GM19043 (cell line): ENCODE data around the gene TCEAL9.
A peak's percentile ranks its signal among the peaks of the same experiment; 100 is the strongest.
"Not testable (repeated sequence)": the region's sequence is repeated elsewhere in the genome, so short reads cannot be mapped to it uniquely, and the experiment has no call there.

Source experiments
- ATAC-seq: cut with Tn5 transposase; IDR thresholded peaks from one replicate; pipeline ENCODE4 v1.9.1; 2021; ENCODE audit warnings: low read depth; ENCODE audit not compliant: unreplicated experiment

Gene TCEAL9

GRCh38 chrX:103372886-103373285, 16.6 kb downstream of the TCEAL9 start:
- ATAC-seq = no peak

GRCh38 chrX:103373581-103373980, 17.3 kb downstream of the TCEAL9 start:
- ATAC-seq = no peak

GRCh38 chrX:103376118-103376978, 20.0 kb downstream of the TCEAL9 start, which contains the start of gene BEX3:
Gene BEX3 (plus strand): TSS chrX:103376538. CDS start chrX:103377522, 984 bp downstream.
- no peak for ATAC-seq

DNA sequence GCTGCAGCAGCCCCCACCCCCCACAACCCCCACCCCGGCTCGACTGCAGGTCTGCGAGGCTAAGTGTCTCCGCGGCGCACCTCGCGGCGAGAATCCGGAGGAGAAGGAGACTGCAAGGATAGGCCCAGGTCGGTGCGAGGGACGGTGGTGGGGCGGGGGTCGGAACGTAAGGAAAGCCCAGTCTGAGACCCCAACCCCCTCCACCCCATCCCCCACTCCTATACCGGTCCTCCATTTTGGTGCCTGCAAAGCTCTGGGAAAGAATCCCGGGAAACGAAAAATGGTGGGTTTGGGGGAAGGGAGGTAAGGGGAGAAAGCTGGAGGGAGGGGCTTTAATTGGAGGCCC, 20.6 kb downstream of the TCEAL9 start:
- no peak for ATAC-seq

DNA sequence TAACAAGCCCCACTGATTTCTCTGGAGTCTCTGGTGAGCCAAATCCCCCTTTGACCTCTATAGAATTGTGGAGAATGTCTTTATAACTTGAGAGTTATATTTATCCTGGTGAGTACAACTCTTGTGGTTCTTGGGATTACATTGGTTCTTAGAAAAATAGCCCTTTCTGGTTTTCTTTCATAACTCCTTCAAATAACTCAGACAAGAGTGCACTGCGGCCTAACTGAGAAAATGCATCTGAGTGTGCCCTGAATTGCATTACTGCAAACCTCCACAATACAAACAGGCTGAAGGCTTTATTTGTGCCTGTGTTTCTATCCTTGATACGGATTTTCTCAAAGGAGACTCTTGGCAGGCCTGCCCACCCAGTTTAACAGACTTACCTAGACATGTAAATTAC, 22.7 kb downstream of the TCEAL9 start:
- ATAC-seq = no peak

DNA sequence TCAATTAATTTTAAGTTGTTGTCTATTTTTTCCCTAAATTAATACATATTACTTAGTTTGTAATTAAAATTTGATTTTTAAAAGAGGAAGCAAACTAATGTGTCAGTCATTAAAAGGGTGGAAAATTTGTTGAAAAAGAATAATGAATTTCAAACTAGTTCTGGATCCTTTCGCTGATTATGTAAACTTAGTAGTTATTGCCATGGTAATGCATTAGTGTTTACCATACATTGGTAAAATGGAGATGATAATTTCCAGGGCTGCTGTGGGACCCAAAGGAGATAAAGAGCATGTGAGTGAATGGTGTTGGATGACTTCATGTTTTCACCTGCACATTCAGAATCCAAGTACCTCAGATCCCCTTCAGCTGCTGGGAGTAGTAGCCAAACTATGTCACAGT, 26.6 kb downstream of the TCEAL9 start:
- ATAC-seq = no peak

DNA sequence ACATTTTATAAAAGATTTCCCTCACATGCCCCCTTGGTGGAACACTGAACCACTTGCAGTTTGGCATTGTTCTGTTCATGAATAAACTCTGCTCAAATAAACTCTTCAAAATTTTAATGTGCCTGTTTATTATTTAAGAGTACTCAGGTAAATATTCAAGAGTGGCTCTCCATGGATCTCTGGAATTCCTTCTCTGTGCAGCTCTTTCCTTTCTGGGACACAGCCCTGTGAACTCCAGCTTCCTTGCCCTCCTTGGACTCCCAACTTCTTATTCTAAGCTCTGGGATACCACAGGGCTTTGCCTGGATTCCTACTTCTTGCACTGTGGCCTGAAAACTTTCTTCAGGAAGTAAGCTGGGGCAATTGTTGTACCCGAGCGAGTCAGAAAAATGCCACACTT, 28.4 kb downstream of the TCEAL9 start:
- no peak for ATAC-seq

- not testable (repeated sequence) for ATAC-seq
Measured at GRCh38 chrX:103385283-103385830, 29.1 kb downstream of the TCEAL9 start.

DNA sequence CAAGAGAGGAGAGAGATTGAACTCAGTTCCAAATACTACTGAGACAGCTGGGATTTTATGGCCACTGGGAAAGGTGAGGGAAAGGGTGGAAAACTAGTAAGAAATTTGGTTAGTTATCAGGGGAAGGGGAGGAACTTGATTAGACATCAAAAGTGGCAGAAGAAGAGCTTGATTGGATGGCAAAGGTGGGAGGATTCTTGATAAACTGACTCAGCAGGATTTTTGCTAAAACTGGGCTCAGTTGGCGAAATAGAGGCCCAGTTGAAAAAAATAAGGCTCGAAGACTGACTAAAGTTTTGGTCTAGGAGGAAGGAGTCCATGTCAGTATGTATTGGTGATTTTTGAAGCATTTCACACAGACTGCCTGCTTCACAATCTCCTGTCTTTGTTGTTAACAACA, 30.0 kb downstream of the TCEAL9 start:
- no peak for ATAC-seq

GRCh38 chrX:103393487-103393886, 37.2 kb downstream of the TCEAL9 start:
- ATAC-seq = no peak

DNA sequence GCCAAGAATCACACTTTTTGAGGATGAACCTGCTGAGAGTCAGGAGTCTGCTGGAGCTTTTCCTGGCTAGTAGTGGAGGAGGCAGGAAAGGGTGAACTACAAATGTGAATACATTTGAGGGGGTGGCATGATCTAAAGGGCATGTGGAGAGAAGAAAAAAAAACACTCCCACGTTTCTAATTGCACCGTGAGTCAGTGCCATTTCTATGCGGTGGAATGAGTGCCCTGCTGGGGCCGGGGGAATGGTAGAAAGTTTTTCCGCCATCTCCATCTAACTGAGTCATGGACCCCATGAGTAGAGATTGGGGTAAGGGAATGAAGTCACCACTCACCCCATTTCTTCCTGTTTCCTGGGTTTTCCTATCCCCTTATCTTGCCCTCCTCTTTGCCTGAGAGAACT, 39.9 kb downstream of the TCEAL9 start:
- no peak for ATAC-seq

GRCh38 chrX:103396660-103397059, 40.4 kb downstream of the TCEAL9 start:
- ATAC-seq = no peak

- no peak for ATAC-seq
Measured at GRCh38 chrX:103397707-103398106, 41.4 kb downstream of the TCEAL9 start.

DNA sequence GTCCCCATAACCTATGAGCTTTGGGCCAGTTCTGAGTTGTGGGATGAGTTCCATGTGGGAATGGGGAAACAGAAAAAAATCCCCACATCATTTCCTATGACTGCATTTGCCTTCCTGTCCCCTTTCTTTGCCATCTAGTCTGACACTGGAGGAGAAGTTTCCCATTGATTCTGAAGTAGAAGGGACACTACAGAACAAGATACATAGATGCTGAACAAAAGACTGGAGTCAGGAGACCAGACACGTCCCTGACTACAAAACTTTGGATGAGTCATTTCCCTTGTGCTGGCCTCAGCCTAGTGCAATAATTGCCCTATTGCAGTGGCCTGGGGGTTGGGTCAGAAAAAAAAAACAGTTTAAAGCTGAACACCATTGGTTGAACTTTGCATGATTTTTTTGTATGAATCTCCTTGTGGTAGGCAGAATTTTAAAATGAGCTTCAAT, 42.1 kb downstream of the TCEAL9 start:
- ATAC-seq = no peak

DNA sequence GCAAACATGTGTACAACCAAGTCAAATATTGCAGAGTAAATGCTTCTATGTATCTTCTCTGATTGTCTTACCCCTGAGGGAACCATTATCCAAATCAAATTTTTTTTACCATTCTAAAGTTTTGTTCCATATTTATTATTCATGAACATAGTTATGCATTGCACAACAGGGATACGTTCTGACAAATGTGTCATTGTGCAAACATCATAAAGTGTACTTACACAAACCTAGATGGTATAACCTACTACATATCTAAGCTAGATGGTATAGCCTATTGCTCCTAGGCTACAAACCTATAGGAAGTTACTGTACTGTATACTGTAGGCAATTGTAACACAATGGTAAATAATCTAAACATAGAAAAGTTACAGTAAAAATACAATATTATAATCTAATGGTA, 43.4 kb downstream of the TCEAL9 start:
- ATAC-seq = no peak

DNA sequence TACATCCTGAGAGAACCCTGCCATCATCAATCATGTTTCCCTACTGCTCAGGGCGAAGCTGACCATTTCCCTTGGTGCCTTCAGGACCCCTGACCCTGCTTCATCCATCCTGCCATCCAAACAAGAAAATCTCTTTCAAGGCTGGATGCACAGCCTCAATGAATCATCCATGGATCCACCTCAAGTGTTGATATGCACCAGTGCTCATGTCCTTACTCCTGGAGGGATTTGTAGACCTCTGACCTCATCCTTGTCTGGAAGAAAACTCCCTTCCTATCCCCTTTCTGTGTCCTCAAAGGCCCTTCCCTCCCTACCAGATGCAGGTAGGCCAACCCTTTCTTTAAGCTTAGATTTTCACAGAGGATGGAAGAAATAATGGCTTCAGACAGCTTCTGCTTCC, 44.6 kb downstream of the TCEAL9 start:
- no peak for ATAC-seq

DNA sequence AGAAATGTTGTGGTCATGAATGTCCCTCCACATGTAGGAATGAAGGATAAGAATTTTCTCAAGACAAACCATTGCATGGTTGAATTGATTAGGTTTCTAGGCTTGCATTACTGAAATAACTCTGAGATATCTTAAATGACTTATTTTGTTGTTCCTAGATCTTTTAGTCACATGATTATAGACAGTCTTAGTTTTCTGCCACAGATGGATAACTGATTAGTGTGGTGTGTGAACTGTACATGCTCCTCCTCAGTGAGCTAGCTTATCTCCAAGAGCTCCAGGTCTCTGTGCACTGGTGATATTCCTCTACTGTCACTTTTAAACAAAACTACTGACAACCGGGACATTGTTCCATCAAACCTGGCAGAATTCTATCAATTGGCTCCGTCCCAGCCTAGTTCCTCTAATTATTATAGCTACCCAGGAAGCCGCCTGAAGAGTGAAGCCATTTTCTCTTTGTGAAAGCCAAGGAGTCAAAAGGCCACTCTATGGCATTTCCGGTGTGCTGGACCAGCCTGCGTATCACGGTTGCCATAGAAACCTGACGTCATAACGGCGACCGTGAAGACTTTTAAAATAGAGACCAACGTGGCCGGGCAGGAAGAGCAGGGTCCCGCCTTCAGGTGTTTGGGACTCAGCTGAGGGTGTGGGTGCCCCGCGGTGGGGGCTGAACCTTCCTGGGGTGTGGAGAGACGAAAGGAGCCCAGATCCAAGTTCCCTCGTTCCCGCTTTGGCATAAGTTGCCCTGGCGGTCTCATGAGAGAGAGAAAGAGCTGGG, 48.1 kb downstream of the TCEAL9 start:
- peak; percentile 97 for ATAC-seq

- peak; percentile 17 for ATAC-seq
Measured at GRCh38 chrX:103405009-103405333, 48.7 kb downstream of the TCEAL9 start.

- no peak for ATAC-seq
Measured at GRCh38 chrX:103406256-103406655, 50.0 kb downstream of the TCEAL9 start.

GRCh38 chrX:103407776-103408175, 51.5 kb downstream of the TCEAL9 start:
- no peak for ATAC-seq
